Ishikawa (cell line): Measurements from ENCODE around the gene MS4A7.

Experiments used
- CEBPB ChIP-seq: IDR thresholded peaks from 2 replicates; pipeline ENCODE4 v1.6.1; 2012
- EGR1 ChIP-seq: IDR thresholded peaks from 2 replicates; pipeline ENCODE4 v1.6.1; 2012
- EP300 ChIP-seq: IDR thresholded peaks from 2 replicates; pipeline ENCODE4 v1.6.1; 2012; ENCODE audit warnings: borderline replicate concordance
- MAX ChIP-seq: IDR thresholded peaks from 2 replicates; pipeline ENCODE4 v1.6.1; 2012
- NFIC ChIP-seq: IDR thresholded peaks from 2 replicates; pipeline ENCODE4 v1.6.1; 2012
- RAD21 ChIP-seq: IDR thresholded peaks from 2 replicates; pipeline ENCODE4 v1.6.1; 2012; ENCODE audit warnings: low read depth
- TAF1 ChIP-seq: IDR thresholded peaks from 2 replicates; pipeline ENCODE4 v1.6.1; 2012; ENCODE audit warnings: low read depth, mild to moderate bottlenecking
- TCF12 ChIP-seq: IDR thresholded peaks from 2 replicates; pipeline ENCODE4 v1.6.1; 2012; ENCODE audit warnings: low read depth
- TEAD4 ChIP-seq: IDR thresholded peaks from 2 replicates; pipeline ENCODE4 v1.6.1; 2012
- USF1 ChIP-seq: IDR thresholded peaks from 2 replicates; pipeline ENCODE4 v1.6.1; 2012
- TF ChIP-seq, protein P1 (sequence below): IDR thresholded peaks from 2 replicates; pipeline ENCODE4 v1.6.1; 2012; ENCODE audit warnings: low read depth, mild to moderate bottlenecking

GRCh38 chr11:60376601-60377000 is 1.7 kb upstream of the MS4A7 start:
- TF ChIP-seq TEAD4: no peak
- TF ChIP-seq, protein P1, sequence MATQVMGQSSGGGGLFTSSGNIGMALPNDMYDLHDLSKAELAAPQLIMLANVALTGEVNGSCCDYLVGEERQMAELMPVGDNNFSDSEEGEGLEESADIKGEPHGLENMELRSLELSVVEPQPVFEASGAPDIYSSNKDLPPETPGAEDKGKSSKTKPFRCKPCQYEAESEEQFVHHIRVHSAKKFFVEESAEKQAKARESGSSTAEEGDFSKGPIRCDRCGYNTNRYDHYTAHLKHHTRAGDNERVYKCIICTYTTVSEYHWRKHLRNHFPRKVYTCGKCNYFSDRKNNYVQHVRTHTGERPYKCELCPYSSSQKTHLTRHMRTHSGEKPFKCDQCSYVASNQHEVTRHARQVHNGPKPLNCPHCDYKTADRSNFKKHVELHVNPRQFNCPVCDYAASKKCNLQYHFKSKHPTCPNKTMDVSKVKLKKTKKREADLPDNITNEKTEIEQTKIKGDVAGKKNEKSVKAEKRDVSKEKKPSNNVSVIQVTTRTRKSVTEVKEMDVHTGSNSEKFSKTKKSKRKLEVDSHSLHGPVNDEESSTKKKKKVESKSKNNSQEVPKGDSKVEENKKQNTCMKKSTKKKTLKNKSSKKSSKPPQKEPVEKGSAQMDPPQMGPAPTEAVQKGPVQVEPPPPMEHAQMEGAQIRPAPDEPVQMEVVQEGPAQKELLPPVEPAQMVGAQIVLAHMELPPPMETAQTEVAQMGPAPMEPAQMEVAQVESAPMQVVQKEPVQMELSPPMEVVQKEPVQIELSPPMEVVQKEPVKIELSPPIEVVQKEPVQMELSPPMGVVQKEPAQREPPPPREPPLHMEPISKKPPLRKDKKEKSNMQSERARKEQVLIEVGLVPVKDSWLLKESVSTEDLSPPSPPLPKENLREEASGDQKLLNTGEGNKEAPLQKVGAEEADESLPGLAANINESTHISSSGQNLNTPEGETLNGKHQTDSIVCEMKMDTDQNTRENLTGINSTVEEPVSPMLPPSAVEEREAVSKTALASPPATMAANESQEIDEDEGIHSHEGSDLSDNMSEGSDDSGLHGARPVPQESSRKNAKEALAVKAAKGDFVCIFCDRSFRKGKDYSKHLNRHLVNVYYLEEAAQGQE: no peak
- no peak for TF ChIP-seq EP300
- no peak for TF ChIP-seq MAX
- TF ChIP-seq CEBPB: no peak
- no peak for TF ChIP-seq EGR1
- no peak for TF ChIP-seq USF1
- TF ChIP-seq RAD21: no peak
- no peak for TF ChIP-seq NFIC
- no peak for TF ChIP-seq TCF12
- TF ChIP-seq TAF1: no peak
